K562 (cell line): ENCODE results near the gene B3GAT1. TPM values are rescaled to one million over a fixed set of nuclear protein-coding genes. Genes with fewer than 3 reads are reported as not detected.

Experiments
- ATAC-seq: fragments of 200-7000 bp; cut with Tn5 transposase; 3 replicates; pipeline ENCODE4 v1.9.1; 2020; ENCODE audit warnings: moderate library complexity
- BruUV-seq: library from RNA; stranded (reverse); fragments of 400-500 nt; replicated peaks from 2 replicates; lab custom pipeline; 2021; lab: Mats Ljungman, UMichigan
- CTCF ChIA-PET: fragments of 300-600 bp; formaldehyde crosslinking; extraction: SDS; loops from one replicate; lab custom pipeline; 2021; ENCODE audit warnings: low intra/inter-chr PET ratio; lab: Yijun Ruan, JAX
- POLR2A ChIA-PET: fragments of 300-600, 350-650 bp; sonication (Branson Sonifier 250); formaldehyde crosslinking; extraction: SDS; loops from one replicate; lab custom pipeline; 2021; ENCODE audit warnings: antibody characterized with exemption, inconsistent platforms; lab: Yijun Ruan, JAX
- DNase-seq, 4 experiments: peaks; one replicate each; pipeline versions ENCODE4 v3.0.0 to v3.0.0-alpha.2; 2011 to 2018; ENCODE audit warnings: low spot score in 3 of 4, mixed read lengths in 3 of 4; ENCODE audit errors: extremely low read depth in 1 of 4
- FAIRE-seq: peaks from 2 replicates; lab custom pipeline; 2011; peaks lifted over from hg19 to GRCh38; lab: Jason Lieb, UNC
- H2AFZ ChIP-seq: 2 replicates; pipeline ENCODE4 v1.6.0; 2011; ENCODE audit warnings: low read depth, low read length, control low read depth, inconsistent platforms
- H3K27ac ChIP-seq: fragments of 200-600 bp; 3 replicates; pipeline ENCODE4 v1.8.0; 2011; ENCODE audit warnings: low read depth, mild to moderate bottlenecking, control low read depth, inconsistent platforms, low read length, moderate library complexity, mixed read lengths; ENCODE audit errors: extremely low read depth
- H3K27me3 ChIP-seq, 2 experiments: fragments of 300-600 bp in 1 of 2; 2 replicates in 1 of 2; 3 replicates in 1 of 2; pipeline versions ENCODE4 v1.6.0 to v1.8.0; 2011; ENCODE audit warnings: inconsistent platforms in 2 of 2, low read length in 2 of 2, mild to moderate bottlenecking in 1 of 2, mixed read lengths in 1 of 2, moderate library complexity in 1 of 2; ENCODE audit not compliant: control insufficient read depth in 2 of 2, insufficient read depth in 2 of 2
- H3K36me3 ChIP-seq: fragments of 300-600 bp; 3 replicates; pipeline ENCODE4 v1.8.0; 2011; ENCODE audit warnings: mild to moderate bottlenecking, low read length, inconsistent platforms; ENCODE audit not compliant: control insufficient read depth, insufficient read depth
- H3K4me1 ChIP-seq, 2 experiments: fragments of 200-600 bp in 1 of 2; replicated peaks in 1 of 2; 2 replicates in 1 of 2; 3 replicates in 1 of 2; pipeline versions ENCODE4 v1.5.1 to v1.8.0; 2011; ENCODE audit warnings: inconsistent platforms in 2 of 2, low read length in 2 of 2, mild to moderate bottlenecking in 1 of 2, mixed read lengths in 1 of 2, moderate library complexity in 1 of 2; ENCODE audit not compliant: control insufficient read depth in 2 of 2, insufficient read depth in 2 of 2
- H3K4me2 ChIP-seq: 2 replicates; pipeline ENCODE4 v1.6.1; 2011; ENCODE audit warnings: low read length, control low read depth, inconsistent platforms, mixed read lengths; ENCODE audit not compliant: insufficient read depth
- H3K4me3 ChIP-seq: fragments of 200-600 bp; sonication (generic), shearing (Covaris generic); 2 replicates; pipeline ENCODE4 v1.5.1; 2016; ENCODE audit warnings: control low read depth, inconsistent platforms
- H3K79me2 ChIP-seq: fragments of 200-600 bp; 3 replicates; pipeline ENCODE4 v1.8.0; 2011; ENCODE audit warnings: low read length, inconsistent platforms; ENCODE audit not compliant: control insufficient read depth, insufficient read depth
- H3K9ac ChIP-seq, 2 experiments: 2 replicates each; pipeline versions ENCODE4 v1.6.0 to v1.6.1; 2011; ENCODE audit warnings: low read depth in 2 of 2, low read length in 2 of 2, control low read depth in 1 of 2, inconsistent platforms in 1 of 2, mild to moderate bottlenecking in 1 of 2, mixed read lengths in 1 of 2; ENCODE audit not compliant: insufficient read depth in 1 of 2
- H3K9me1 ChIP-seq: one replicate; pipeline ENCODE4 v1.6.0; 2011; ENCODE audit warnings: inconsistent platforms, mild to moderate bottlenecking, low read length, moderate library complexity; ENCODE audit not compliant: control insufficient read depth, insufficient read depth
- H3K9me3 ChIP-seq: replicated peaks from 2 replicates; pipeline ENCODE4 v1.5.1; 2011; ENCODE audit warnings: low read depth, low read length, inconsistent platforms; ENCODE audit not compliant: control insufficient read depth, insufficient read depth
- H4K20me1 ChIP-seq: replicated peaks from 2 replicates; pipeline ENCODE4 v1.6.1; 2011; ENCODE audit warnings: low read length, inconsistent platforms, mixed read lengths; ENCODE audit not compliant: control insufficient read depth, insufficient read depth
- ARNT ChIP-seq, 2 experiments: fragments of 450-650 bp; IDR thresholded peaks; 2 replicates each; pipeline ENCODE4 v1.6.1; 2016; ENCODE audit warnings: mild to moderate bottlenecking in 1 of 2
- CXXC5 ChIP-seq: fragments of 250-450 bp; sonication (Bioruptor Pico); IDR thresholded peaks from 2 replicates; pipeline ENCODE4 v1.8.0; 2022; ENCODE audit warnings: inconsistent platforms, mild to moderate bottlenecking, moderate library complexity
- FOS ChIP-seq: IDR thresholded peaks from 3 replicates; pipeline ENCODE4 v1.6.1; 2011; ENCODE audit not compliant: insufficient read length; ENCODE audit errors: extremely low read depth
- HBP1 ChIP-seq: fragments of 450-650 bp; formaldehyde crosslinking; IDR thresholded peaks from 2 replicates; pipeline ENCODE4 v1.4.0; 2022; ENCODE audit warnings: missing genetic modification characterization
- IRF2 ChIP-seq: sonication (generic); formaldehyde crosslinking; IDR thresholded peaks from 2 replicates; pipeline ENCODE4 v1.8.1; 2022; ENCODE audit warnings: mild to moderate bottlenecking, missing genetic modification reagents
- MED1 ChIP-seq: sonication (generic); formaldehyde crosslinking; IDR thresholded peaks from 2 replicates; pipeline ENCODE4 v1.8.1; 2023; ENCODE audit warnings: missing genetic modification reagents, borderline replicate concordance
- MEF2D ChIP-seq: conservative IDR thresholded peaks from 2 replicates; pipeline ENCODE4 v1.6.1; 2016; ENCODE audit warnings: low read depth, missing genetic modification characterization, missing compliant biosample characterization
- POLR2H ChIP-seq: IDR thresholded peaks from 2 replicates; pipeline ENCODE4 v1.6.1; 2016; ENCODE audit warnings: missing genetic modification characterization, low read depth, mild to moderate bottlenecking, control low read depth, missing compliant biosample characterization, moderate library complexity
- RBM17 ChIP-seq: fragments of 200-400 bp; formaldehyde crosslinking; IDR thresholded peaks from 2 replicates; pipeline ENCODE4 v1.6.1; 2017; ENCODE audit warnings: low read depth, mild to moderate bottlenecking, low read length, borderline replicate concordance
- RNF2 ChIP-seq: sonication (generic); IDR thresholded peaks from 2 replicates; pipeline ENCODE4 v1.6.1; 2016
- SIN3A ChIP-seq, 2 experiments: fragments of 150-350 bp in 1 of 2; IDR thresholded peaks; 2 replicates each; pipeline ENCODE4 v1.6.1; 2011 to 2016; ENCODE audit warnings: borderline replicate concordance in 2 of 2, low read depth in 2 of 2, low read length in 2 of 2, mild to moderate bottlenecking in 2 of 2, moderate library complexity in 2 of 2; ENCODE audit not compliant: control insufficient read depth in 1 of 2
- SMAD2 ChIP-seq: fragments of 150-350 bp; IDR thresholded peaks from 2 replicates; pipeline ENCODE4 v1.6.1; 2014; ENCODE audit warnings: low read depth, mild to moderate bottlenecking, low read length
- STAG1 ChIP-seq: sonication (generic); formaldehyde crosslinking; IDR thresholded peaks from 2 replicates; pipeline ENCODE4 v1.5.0; 2020; ENCODE audit warnings: missing genetic modification reagents, borderline replicate concordance
- TAF9B ChIP-seq: fragments of 450-650 bp; IDR thresholded peaks from 2 replicates; pipeline ENCODE4 v1.6.1; 2018; ENCODE audit warnings: mild to moderate bottlenecking; ENCODE audit not compliant: partially characterized antibody
- ZC3H11A ChIP-seq: IDR thresholded peaks from 2 replicates; pipeline ENCODE4 v1.6.1; 2012; ENCODE audit warnings: low read depth, low read length, improper control_type of control experiment
- ZNF408 ChIP-seq: fragments of 250-450 bp; sonication (Bioruptor Pico); IDR thresholded peaks from 2 replicates; pipeline ENCODE4 v1.4.0; 2020; ENCODE audit warnings: low read depth, mild to moderate bottlenecking, moderate library complexity
- ZZZ3 ChIP-seq: fragments of 450-650 bp; IDR thresholded peaks from 2 replicates; pipeline ENCODE4 v1.6.1; 2016; ENCODE audit warnings: antibody characterized with exemption, mild to moderate bottlenecking, moderate library complexity
- WGBS: fragments of 100-300 bp; shearing (Covaris generic); methylation state at CpG from one replicate; pipeline ENCODE4 v1.1.6; 2016; ENCODE audit warnings: low coverage, mixed read lengths; ENCODE audit not compliant: insufficient coverage; ENCODE audit errors: missing lambda C conversion rate; 5-methylcytosine and 5-hydroxymethylcytosine counted together
- in situ Hi-C: fragments of 300-500 bp; cut with MboI; formaldehyde crosslinking; loops from 4 replicates; pipeline ENCODE4 v1.15.0; 2018; ENCODE audit warnings: inconsistent platforms, mixed read lengths
- intact Hi-C: fragments of 100-400 bp; cut with micrococcal nuclease; formaldehyde crosslinking; loops from 2 replicates; pipeline ENCODE4 v1.14.2; 2022
- polyA plus RNA-seq, 8 experiments: library from polyadenylated mRNA; depleted of rRNA in 4 of 8; stranded (reverse) in 5 of 8; unstranded in 3 of 8; fragments of >200 nt; fragmentation: Nextera tagmentation in 2 of 8; fragmentation: Illumina TruSeq in 1 of 8; extraction: Ambion mirVana in 2 of 8; extraction: Trizol in 1 of 8; gene quantifications; 2 replicates each; pipeline versions ENCODE4 v1.2.1 to v1.2.3, GENCODE V29; 2011 to 2014; ENCODE audit warnings: inconsistent platforms in 1 of 8, missing spikeins in 1 of 8
- total RNA-seq, 7 experiments: library from RNA; depleted of rRNA in 6 of 7; stranded (reverse); fragments of >200 nt in 6 of 7; fragmentation: Illumina TruSeq in 2 of 7; extraction: Trizol in 2 of 7; gene quantifications; 2 replicates each; pipeline versions ENCODE4 v1.2.1 to v1.2.3, GENCODE V29; 2011 to 2021; ENCODE audit warnings: low replicate concordance in 1 of 7

The B3GAT1 gene
- total and polyA plus RNA-seq, 9 of the 15 experiments (the other 6 are each of a cell fraction or from before 2014, with no cell fraction given): 0.01 to 0.53 (median 0.14) TPM; not detected in 1

- POLR2A ChIA-PET: interaction anchor here (0.5 to 0.7 kb wide), 3 partner anchors 26 to 367 kb away, joined by 3 read pairs; no protein-coding TSS in a partner anchor
- ATAC-seq: no peak
- in situ Hi-C loops: no loop called here
These were observed 44.3 kb downstream of the B3GAT1 start for GRCh38 chr11:134367781-134368180.

GRCh38 chr11:134366254-134366653 is 45.8 kb downstream of the B3GAT1 start:
- FAIRE-seq (no peak), ATAC-seq (no peak), DNase-seq (no peak)
- Histone ChIP-seq H3K27me3 (no peaks in the 10 kb centered on the region), H3K4me1 (peaks cover 0 to 3% of the 10 kb centered on the region in 2 experiments; a peak in 2 of 5 replicates), H3K4me3 (no peak overlapping the region), H3K9me1 (peaks cover 4% of the 10 kb centered on the region), H4K20me1 (no peaks in the 10 kb centered on the region), H3K27ac (no peak overlapping the region), H3K79me2 (no peaks in the 10 kb centered on the region), H3K4me2 (no peak overlapping the region), H3K9me3 (no peaks in the 10 kb centered on the region), H2AFZ (no peak overlapping the region), H3K9ac (no peak overlapping the region), H3K36me3 (no peaks in the 10 kb centered on the region; the same call in 2 of the 3 replicates)
- CTCF ChIA-PET: no interaction called here
- in situ Hi-C loops: no loop called here
- WGBS: 23% methylated on average over 7 of the region's 7 CpGs
- no TSS peak for BruUV-seq
- intact Hi-C loops: no loop called here
- POLR2A ChIA-PET: no interaction called here
- TF ChIP-seq CXXC5 (CRISPR knock-in tag) (no peak), SMAD2 (no peak), HBP1 (CRISPR knock-in tag) (no peak), ZZZ3 (no peak)

More at GRCh38 chr11:134367781-134368180, 44.3 kb downstream of the B3GAT1 start:
- no peak overlapping the region for H2AFZ ChIP-seq
- 75% methylated on average over 14 of the region's 18 CpGs for WGBS
- intact Hi-C loops: no loop called here
- H3K9ac ChIP-seq: no peak overlapping the region
- CTCF ChIA-PET: no interaction called here
- H3K4me2 ChIP-seq: no peak overlapping the region
- BruUV-seq: no TSS peak
- peaks cover 4% of the 10 kb centered on the region for H3K9me1 ChIP-seq
- FAIRE-seq (no peak), DNase-seq (no peak)
- H3K27me3 ChIP-seq: no peaks in the 10 kb centered on the region
- peaks cover 0 to 3% of the 10 kb centered on the region in 2 experiments; a peak in 1 of 5 replicates for H3K4me1 ChIP-seq
- H3K36me3 ChIP-seq: no peaks in the 10 kb centered on the region; the same call in 2 of the 3 replicates
- no peak overlapping the region for H3K27ac ChIP-seq
- no peaks in the 10 kb centered on the region for H3K79me2 ChIP-seq
- H4K20me1 ChIP-seq: no peaks in the 10 kb centered on the region
- TF ChIP-seq ARNT (IDR thresholded peaks at IDR 0.05): no peak
- TF ChIP-seq ZC3H11A: no peak
- no peak for TF ChIP-seq RNF2
- no peak for TF ChIP-seq IRF2 (CRISPR knock-in tag)
- TF ChIP-seq POLR2H (tag): no peak
- no peak for TF ChIP-seq TAF9B
- no peak for TF ChIP-seq MED1 (CRISPR knock-in tag)
- no peak for TF ChIP-seq RBM17
- TF ChIP-seq MEF2D (tag): no peak
- TF ChIP-seq SIN3A (IDR thresholded peaks at IDR 0.05; ENCODE audit: borderline replicate concordance in 2 of 2, control insufficient read depth in 1 of 2, low read depth in 2 of 2, low read length in 2 of 2): no peak
- no peak for TF ChIP-seq ZNF408 (CRISPR knock-in tag)
- no peak for TF ChIP-seq STAG1 (CRISPR knock-in tag)
- no peak for TF ChIP-seq FOS
- H3K9me3 ChIP-seq: no peaks in the 10 kb centered on the region
- no peak overlapping the region for H3K4me3 ChIP-seq
